ENCODE data around the gene TMEM123. TPM values are rescaled to one million over a fixed set of nuclear protein-coding genes. Genes with fewer than 3 reads are reported as not detected.

Gene TMEM123
- total and polyA plus RNA-seq, 2 of the 4 experiments (the other 2 are of a cell fraction), result 96.9 to 127 TPM

GRCh38 chr11:102428696-102429095 lies 23.9 kb downstream of the TMEM123 start:
- CTCF ChIA-PET, result interaction anchor here (0.6 kb wide), 1 partner anchor 52 kb away, joined by 8 read pairs; no protein-coding TSS in a partner anchor
- ATAC-seq (ENCODE audit: low read depth), result no peak
- Histone ChIP-seq H3K9me3 (ENCODE audit: control insufficient read depth, insufficient read depth, low read length) (peaks cover 2% of the 10 kb centered on the region; the same call in 1 of the 2 replicates), H3K4me2 (ENCODE audit: low read depth, low read length) (no peak overlapping the region), H3K4ac (ENCODE audit: low read depth, low read length) (no peak overlapping the region), H3K4me1 (ENCODE audit: control insufficient read depth, insufficient read depth, low read length) (peaks cover 8% of the 10 kb centered on the region), H2BK120ac (ENCODE audit: low read depth, low read length) (no peak overlapping the region), H3K79me1 (ENCODE audit: low read depth in 1 of 2, low read length in 2 of 2) (peaks cover 32 to 73% of the 10 kb centered on the region in 2 experiments), H2AFZ (replicated peaks; ENCODE audit: low read length, poor library complexity) (no peak overlapping the region), H3K18ac (ENCODE audit: low read depth, low read length) (no peak overlapping the region), H4K5ac (ENCODE audit: low read depth, low read length) (no peak overlapping the region), H4K8ac (ENCODE audit: low read depth in 2 of 2, low read length in 2 of 2) (no peak overlapping the region), H2AK5ac (ENCODE audit: low read depth, low read length) (no peak overlapping the region), H4K91ac (ENCODE audit: insufficient read depth, low read depth, low read length) (no peak overlapping the region), H3K4me3 (ENCODE audit: insufficient read depth, low read depth, low read length) (no peak overlapping the region), H3K27ac (ENCODE audit: insufficient read depth, low read length) (no peak overlapping the region), H3K23ac (ENCODE audit: low read depth, low read length) (no peak overlapping the region), H4K20me1 (ENCODE audit: insufficient read depth, low read length) (peaks cover 18% of the 10 kb centered on the region), H2BK15ac (ENCODE audit: low read depth, low read length) (no peak overlapping the region), H3K14ac (replicated peaks; ENCODE audit: low read depth, low read length) (no peak overlapping the region), H3K36me3 (ENCODE audit: control insufficient read depth, insufficient read depth, low read length) (peaks cover 1% of the 10 kb centered on the region; the same call in 1 of the 2 replicates), H3K56ac (ENCODE audit: extremely low read depth, insufficient read depth, low read length) (no peak overlapping the region), H3K9ac (ENCODE audit: low read depth, low read length) (no peak overlapping the region), H3K27me3 (ENCODE audit: control insufficient read depth, insufficient read depth, low read length) (no peaks in the 10 kb centered on the region), H3K9me1 (ENCODE audit: insufficient read depth, low read length) (peaks cover 17% of the 10 kb centered on the region), H2BK20ac (ENCODE audit: low read depth, low read length) (no peak overlapping the region), H2BK5ac (ENCODE audit: low read depth, low read length, poor library complexity, severe bottlenecking) (no peak overlapping the region), H2AK9ac (replicated peaks; ENCODE audit: low read depth, low read length, poor library complexity) (no peak overlapping the region)
- no peak for DNase-seq
- no TSS peak for BruUV-seq (replicated peaks)
- TF ChIP-seq, protein P1, sequence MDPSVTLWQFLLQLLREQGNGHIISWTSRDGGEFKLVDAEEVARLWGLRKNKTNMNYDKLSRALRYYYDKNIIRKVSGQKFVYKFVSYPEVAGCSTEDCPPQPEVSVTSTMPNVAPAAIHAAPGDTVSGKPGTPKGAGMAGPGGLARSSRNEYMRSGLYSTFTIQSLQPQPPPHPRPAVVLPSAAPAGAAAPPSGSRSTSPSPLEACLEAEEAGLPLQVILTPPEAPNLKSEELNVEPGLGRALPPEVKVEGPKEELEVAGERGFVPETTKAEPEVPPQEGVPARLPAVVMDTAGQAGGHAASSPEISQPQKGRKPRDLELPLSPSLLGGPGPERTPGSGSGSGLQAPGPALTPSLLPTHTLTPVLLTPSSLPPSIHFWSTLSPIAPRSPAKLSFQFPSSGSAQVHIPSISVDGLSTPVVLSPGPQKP (IDR thresholded peaks at IDR 0.05; ENCODE audit: borderline replicate concordance, low read depth, low read length), result no peak
- dilution Hi-C loops (cut with HindIII; ENCODE audit: low sequenced_read_pairs, unreplicated experiment), result no loop called here
- in situ Hi-C loops (cut with MboI; ENCODE audit: low sequenced_read_pairs), result no loop called here
- intact Hi-C loops (cut with micrococcal nuclease), result no loop called here
- WGBS, 2 experiments (ENCODE audit: extremely low coverage in 2 of 2, insufficient read length in 1 of 2), result 90% methylated on average over 2 of the region's 4 CpGs; no CpG with 5 or more reads in 1 of the 2 experiments
- POLR2A ChIA-PET (ENCODE audit: unreplicated experiment), result no interaction called here
